MM.1S (cell line): ENCODE data around the gene RFNG.

Experiments used
- CTCF ChIP-seq: fragments of 300-600 bp; sonication (generic); IDR thresholded peaks from 2 replicates; pipeline ENCODE4 v1.5.1; 2016; ENCODE audit warnings: antibody characterized with exemption, low read length, mixed read lengths
- EZH2 ChIP-seq: fragments of 300-600 bp; sonication (generic); optimal IDR thresholded peaks from 2 replicates; pipeline ENCODE3; 2017; ENCODE audit warnings: low read depth, mild to moderate bottlenecking, antibody characterized with exemption, low read length, mixed read lengths
- EZH2phosphoT487 ChIP-seq: fragments of 300-600 bp; sonication (generic); IDR thresholded peaks from 2 replicates; pipeline ENCODE4 v1.6.1; 2018; ENCODE audit warnings: antibody characterized with exemption, low read length

GRCh38 chr17:82053130-82053529, 1.5 kb upstream of the RFNG start:
- TF ChIP-seq CTCF (no peak), EZH2phosphoT487 (no peak), EZH2 (no peak)
